GM18861 (cell line): Measurements from ENCODE around the gene DLGAP1.
"Not testable (repeated sequence)": the region's sequence is repeated elsewhere in the genome, so short reads cannot be mapped to it uniquely, and the experiment has no call there.

Source experiments
- ATAC-seq: cut with Tn5 transposase; IDR thresholded peaks from one replicate; pipeline ENCODE4 v1.9.1; 2021; ENCODE audit not compliant: unreplicated experiment

The DLGAP1 gene

DNA sequence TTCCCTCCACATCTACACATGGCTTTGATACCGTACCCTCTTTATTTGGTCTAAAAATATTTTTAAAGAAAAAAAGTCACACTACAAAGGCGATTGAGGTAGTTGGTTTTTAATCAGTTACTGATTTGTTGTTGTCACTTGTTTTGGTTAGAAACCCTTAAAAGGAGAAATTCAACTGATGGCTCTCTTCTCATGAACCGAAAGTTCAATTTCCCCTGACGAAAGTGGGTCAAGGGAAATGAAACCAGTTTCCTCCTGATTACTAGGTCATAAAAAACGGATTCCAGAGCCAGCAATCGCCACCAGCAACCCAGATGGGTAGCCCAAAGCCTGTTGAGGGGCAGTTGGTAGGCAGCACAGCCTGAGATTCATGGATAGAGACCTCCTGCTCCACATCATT lies 63.2 kb downstream of the DLGAP1 start:
- ATAC-seq = peak; percentile 65

DNA sequence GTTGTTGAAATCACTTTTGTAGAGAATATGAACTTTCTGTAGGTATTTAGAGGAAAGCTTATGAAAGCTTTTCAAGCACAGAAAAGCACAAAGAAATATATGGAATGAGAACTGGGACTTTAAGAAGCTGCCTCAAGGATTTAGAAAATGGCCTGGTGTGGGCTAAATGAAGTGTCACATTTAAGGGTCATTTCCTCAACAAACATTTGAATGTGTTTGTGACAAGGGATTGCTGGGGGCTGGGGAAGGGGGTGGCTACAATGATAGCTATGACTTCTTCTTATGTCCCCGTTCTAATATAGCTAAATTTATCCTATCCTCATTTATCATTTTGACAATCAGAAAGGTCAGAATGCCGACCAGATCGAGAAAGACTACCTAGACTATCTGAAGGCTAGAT lies 69.2 kb downstream of the DLGAP1 start:
- ATAC-seq = no peak

DNA sequence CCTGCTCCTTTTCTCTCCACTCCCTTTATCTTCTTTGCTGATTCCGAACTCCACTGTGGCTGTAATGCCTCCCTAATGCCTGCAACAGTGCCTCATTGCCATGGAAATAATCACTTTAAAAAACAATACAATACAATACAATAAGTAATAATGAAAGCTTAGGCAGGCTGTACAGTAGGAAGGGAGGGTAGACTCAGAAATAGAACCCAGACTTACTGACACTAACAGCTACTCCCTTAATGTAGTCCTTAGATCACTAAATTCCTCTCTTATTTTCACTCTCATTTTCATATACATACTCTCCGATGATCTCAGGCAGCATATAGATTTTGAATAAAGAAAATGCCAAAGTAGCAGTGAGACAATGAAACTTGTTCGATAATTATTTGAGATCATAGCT lies 70.2 kb downstream of the DLGAP1 start:
- ATAC-seq = no peak

DNA sequence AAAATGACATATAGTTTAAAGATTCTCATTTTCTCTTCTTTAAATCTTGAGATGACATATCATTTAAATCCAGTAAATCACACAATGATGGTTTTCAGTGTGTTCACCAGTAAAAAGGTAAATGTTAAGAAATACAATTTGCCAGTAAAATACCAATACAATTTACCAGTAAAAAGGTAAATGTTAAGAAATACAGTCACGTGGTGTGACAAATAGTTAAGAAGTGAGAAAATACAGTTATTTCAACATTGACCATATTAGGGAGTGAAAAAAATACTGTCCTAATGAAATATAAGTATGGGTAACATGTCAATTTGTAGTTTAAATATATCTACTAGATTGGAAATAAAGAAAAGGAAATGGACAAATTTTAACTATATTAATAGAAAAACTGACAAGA lies 80.5 kb downstream of the DLGAP1 start:
- no peak for ATAC-seq

DNA sequence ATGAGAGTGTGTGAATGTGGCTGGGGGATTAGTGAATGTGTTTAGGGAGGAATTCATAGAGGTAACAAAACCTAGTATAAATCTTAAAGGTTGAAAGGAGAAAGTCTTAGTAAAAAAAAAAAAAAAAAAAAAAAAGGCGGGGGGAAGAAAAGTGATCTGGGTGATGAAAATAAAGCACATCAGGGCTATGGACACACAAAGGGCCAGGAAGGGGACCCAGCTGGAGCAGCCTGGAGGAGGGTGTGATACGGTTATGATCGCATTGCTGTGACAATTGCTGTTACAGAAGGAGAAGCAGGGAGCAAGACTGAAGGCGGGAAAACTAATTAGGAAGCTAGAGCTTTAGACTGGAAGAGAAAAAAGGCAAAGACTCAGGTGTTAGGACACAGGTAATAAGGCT lies 85.4 kb downstream of the DLGAP1 start:
- ATAC-seq = no peak

DNA sequence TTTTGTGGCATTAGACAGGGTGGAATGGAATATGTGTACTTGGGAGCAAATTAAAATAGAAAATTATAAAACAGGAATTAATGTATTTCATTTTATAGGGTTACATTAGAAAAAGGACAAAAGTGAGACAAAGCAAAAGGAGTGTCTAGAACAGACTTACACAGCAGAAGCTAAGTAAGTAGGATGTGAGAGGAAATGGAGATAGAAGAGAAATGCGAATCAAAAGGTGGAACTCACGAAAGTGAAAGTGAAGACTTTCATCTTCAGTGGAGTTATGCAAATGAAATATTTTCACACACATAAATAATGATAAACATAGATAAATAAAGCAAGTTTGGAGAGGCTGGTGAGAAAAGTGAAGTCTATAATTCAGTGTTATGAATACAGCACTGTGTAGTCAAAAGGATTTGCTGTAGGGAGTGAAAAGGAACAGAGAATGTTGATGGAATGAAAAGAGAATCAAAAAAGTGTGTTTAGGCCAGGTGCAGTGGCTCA lies 94.8 kb downstream of the DLGAP1 start:
- ATAC-seq = no peak

DNA sequence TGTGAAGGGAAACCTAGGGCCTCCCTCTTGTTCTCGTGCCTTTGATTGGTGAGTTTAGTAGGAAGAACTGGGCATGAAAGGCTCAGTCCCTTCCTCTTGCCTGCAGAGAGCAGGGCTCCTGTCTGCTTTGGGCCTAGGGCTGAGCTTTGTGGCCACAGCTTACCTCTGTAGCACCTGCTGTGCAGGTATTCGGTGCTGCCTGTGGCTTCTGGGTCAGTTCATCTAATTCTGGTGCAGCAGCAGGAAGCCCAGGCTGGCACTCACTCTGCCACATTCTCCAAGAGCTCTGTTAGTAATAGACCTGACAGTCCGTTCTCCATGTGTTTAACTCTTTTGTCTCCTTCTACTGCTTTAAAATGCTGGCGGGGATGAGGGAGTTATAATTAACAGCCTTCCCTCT lies 96.5 kb downstream of the DLGAP1 start:
- no peak for ATAC-seq

DNA sequence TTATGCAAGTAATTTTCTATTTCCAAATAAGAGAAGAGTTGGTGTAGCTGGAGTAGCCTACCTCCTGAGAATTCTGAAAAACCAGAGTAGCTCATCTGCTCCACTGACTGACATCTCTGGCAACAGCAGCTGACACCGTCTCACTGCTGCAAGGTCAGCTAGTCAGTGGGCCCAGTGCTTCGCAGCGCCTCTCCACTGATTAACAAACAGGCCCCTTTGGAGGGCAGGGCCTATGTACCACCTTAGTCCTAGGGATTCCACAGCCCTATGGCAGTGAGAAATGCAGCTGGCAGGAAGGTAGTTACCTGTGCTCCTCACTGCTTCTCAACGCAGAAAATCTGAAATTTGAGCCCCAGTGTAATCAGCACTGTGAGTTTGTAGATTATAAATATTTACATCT lies 97.5 kb downstream of the DLGAP1 start:
- no peak for ATAC-seq

DNA sequence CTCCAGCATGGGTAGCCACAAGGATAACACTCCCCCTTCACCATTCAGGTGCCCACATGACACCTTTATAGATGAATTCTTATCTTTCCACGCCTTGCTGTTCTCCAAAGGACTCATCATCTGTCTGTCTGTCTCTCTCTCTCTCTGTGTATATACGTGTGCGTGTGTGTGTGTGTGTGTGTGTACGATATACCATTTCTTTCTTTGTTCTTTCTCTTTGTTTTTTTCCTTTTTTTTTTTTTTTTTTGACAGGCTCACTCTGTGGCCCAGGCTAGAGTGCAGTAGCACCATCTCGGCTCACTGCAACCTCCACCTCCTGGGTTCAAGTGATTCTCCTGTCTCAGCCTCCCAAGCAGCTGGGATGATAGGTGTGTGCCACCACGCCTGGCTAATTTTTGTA lies 98.2 kb downstream of the DLGAP1 start:
- ATAC-seq = no peak

DNA sequence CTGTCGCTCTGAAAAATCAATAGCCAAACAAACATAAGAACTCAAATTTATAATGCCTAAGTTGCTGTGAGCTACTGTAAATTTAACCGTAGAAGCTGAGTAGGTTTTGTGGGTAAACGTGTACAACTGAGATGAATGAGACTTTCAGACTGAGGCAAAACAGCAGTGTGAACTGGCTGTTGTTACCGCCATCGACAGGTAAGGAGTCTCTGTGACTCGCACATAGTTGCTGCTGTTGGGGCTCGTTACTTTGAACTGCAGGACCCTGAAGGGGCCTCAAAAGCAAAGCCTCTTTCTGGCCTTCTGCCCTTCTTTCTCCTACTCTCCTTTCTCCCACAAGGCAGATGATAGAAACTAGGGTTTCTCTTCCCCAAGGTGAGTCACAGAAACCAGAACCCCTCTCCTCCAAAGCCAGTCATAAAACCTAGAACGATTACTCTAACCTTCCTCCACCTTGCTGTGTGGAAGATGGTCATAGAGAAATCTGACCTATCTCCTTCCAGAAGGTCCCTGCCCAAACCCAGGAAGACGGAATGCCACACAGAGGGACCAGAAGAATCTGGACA lies 101.2 kb downstream of the DLGAP1 start:
- no peak for ATAC-seq

DNA sequence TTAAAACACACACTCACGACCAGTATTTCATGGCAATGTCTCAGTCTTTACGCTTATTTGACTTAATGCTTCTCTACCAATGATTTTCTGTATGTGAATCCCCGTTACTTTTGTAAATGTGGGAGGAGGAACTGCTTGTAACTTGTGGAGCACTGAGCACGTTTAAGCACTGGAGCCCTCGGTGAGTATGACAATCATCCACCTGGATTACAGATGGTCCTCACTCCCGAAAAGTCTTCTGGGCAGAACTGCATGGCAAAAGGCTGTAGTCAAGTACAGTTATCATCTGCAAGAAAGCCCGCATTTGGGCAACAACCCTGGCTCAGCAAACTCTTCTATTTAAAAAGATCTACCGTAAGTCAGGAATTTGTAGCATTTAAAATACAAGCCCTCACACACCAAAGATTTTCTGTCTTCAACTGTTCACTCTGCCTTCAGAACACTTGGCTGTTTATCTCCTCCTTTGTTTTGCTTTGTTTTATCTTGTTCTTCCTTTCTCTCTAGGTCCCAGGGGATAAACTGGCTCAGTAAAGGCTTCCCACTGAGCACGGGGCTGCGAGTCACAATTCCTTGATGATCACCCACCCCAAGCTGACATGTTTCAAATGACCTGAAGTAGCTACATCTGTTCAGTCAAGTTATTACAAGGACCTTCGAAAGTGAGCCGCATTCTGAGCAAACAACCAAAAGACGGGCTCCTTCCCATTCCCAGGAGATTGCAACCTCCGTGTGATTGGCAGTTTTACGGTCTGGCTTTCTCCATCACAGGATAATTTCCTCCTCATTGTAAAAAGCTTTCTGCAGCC lies 102.2 kb downstream of the DLGAP1 start:
- ATAC-seq = no peak

DNA sequence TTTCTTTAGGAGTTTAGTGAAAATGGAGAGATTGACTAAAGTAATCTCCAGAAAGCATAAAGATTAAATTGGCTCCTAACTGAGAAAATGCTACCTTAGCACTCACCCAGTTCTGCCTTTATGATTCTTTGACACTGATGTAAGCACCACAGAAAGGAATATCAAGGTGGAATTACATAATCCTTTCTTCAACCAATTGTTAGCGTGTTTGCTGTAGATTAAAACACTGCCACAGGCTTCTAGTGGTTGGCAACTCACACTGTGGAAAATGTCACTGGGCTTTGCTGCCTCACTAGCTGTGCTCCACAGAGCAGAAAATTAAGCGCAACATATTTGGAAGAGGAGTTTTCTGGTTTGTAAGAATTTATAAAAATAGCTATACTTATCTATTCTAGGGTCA lies 104.1 kb downstream of the DLGAP1 start:
- no peak for ATAC-seq

DNA sequence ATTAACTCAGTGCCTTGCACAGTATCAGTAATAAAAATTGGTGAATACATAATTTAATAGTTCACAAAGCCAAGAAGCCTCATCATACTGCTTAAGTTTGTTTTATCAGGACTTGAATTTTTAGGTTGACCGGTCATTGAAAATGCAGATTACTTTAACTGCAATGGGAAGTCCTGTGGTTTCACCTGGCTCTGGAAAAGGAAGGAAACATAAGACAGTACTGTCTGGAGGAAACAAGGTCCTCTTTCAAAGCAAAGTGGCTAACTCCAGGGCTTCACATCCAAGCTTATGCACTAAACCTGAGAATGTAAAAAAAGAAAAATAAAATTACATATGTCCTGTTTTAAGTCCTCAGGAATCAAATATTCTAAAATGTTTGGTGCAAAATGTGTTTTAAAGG lies 119.7 kb downstream of the DLGAP1 start:
- ATAC-seq = no peak

DNA sequence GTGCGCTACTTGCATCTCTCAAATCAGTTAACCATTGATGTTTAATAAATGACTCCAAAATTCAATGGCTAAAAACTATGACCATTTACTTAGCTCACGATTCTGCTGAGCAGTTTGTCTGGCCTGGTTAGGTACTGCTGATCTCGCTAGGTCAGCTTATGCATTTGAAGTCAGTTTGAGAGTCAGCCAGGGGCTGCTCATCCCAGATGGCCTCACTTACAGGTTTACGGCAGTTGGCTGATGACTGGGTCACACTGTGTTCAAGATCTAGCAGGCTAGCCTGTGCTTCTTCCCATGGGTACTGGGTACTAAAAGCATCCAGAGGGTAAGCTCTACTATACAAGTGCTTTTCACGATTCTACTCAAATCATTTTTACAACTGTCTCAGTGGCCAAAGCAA lies 122.1 kb downstream of the DLGAP1 start:
- no peak for ATAC-seq

DNA sequence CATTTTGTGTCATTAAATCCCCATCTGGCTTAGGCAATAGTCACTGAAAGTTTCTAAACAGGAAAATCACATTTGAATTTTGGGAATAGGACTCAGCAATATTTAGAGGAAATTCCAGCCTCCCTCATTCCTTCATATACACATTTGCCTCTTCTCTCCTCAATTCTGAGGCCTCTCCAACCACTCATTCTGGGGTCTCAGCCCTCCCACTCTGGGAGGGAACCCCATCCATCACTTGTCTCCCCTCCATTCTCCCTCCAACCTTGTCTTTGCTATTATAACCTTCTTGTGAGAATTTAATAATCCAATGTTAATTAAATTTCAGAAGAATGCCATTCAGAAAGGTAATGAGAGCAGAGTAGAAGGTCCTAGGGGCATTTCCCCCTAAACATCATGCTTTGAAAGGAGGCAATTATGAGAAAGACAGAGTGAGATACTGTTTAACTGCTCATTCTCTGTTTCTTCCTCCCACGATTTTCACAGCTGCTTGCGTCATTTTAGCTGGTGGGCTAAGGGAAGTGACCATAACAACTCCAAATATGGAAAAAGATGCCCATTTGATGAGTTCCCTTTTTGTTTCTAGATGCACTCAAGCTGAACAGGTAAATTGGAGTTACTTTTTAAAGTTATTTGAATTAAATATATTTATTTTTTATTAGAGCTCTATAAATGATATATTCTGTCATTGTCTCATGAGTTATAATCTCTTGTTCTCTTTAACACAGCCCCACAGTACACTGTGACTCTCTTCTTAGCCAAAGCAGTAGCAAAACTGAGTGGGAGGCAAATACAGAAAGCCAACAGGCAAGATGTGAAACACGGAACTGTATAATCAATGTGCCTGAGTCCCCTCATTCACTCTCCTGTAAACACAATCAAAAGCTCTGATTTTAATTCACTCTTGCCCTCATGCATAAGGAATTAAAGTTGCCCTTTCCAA lies 135.1 kb downstream of the DLGAP1 start:
- ATAC-seq = no peak

DNA sequence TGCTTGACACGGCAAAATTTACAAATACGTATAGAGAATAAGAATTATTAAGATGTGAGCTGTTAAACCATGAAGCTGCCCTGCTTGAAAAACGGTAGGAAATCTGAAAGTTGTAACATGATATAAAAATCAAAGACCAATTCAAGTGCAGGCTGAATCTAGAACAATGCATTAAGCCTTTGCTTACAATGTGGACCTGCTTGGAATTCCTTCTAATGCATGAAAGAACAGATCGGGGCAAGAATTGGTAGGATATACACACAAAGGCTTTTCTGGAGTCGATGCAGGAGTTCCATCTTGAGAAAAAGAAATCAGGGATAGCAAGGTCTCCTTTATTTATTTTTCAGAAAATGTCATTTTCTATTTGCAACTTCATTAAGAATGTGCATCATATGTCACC lies 136.8 kb downstream of the DLGAP1 start:
- ATAC-seq = no peak

DNA sequence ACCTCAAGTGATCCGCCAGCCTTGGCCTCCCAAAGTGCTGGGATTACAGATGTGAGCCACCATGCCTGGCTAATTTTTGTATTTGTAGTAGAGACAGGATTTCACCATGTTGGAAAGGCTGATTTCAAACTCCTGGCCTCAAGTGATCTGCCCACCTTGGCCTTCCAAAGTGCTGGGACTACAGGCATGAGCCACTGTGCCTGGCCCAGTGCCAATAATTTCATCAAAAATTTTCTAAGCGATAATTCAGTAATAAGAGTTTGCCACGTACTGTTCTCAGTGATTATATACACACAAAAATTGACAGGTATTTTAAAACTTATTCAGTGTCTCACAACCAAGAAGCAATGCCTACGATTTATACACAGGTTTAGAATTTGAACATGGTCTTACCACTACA lies 143.2 kb downstream of the DLGAP1 start:
- not testable (repeated sequence) for ATAC-seq

DNA sequence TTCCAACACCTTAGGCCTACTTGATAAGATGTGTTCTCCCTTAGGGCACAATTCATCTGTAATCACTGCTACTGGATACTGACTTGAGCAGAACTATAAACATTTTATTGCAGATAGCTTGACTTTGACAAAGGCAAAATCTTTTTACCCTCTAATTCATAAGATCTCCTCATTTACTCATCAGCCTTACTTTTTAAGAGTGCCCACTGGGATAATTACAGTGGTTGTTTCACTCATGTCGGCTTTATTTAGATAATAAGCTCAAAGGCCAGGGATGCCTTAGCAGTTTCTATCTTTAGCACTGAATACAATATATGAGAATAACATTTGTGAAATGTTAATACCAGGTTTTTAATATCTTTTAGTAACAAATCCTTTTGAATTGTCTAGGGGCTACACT lies 144.0 kb downstream of the DLGAP1 start:
- no peak for ATAC-seq

DNA sequence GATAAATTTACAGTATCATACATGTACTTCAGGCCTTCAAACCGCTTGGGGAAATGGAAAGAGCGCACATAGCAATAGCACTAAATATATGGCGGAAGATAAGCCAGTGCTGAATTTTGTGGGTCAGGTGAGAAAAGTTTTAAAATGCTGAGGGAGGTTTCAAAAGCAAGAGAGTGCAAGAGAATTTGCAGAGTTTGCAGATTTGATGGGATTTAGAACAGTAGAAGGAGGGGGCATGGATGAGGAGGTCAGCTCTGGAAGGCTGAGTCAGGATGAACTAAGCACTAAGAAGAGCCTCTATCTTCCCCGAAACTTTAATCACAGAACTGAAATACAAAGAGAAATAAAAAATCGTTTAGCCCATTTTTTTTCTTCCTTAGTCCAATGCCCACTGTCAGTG lies 145.9 kb downstream of the DLGAP1 start:
- no peak for ATAC-seq

DNA sequence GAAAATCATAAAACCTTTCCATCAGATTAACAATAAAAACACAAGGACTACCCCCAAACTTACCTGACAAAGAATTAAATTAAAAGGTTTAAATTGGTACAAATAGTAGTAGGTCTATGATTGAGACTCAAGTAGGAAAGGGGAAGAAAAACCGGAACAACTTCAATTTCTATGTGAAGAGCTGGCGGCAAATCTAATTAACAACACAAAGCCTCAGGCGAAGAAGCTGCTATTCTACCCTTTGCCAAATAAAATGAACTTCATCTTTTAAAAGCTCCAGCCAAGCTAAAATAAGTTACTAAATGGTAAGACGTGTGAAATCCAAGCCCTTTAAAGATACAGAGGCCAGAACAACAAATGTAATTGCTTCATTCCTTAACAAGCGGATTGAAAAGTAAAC lies 146.5 kb downstream of the DLGAP1 start:
- ATAC-seq = no peak

DNA sequence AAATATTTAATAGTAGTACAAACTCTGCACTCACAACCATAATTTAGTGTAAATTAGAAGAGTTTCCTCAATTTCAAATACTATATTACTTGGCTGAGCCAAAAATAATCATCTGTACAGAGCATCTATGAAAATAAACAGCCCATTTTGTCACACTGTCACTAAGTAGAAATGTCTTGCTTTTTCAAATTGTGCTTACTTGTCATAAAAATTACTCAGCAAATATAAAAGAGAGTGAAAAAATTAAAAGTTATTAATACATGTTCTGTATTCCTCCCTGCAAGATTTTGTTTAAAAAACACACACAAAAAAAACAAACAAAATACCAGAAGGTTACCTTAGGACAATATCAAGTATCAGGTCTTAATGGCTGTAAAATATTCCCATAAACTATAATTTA lies 155.7 kb downstream of the DLGAP1 start:
- ATAC-seq = no peak

DNA sequence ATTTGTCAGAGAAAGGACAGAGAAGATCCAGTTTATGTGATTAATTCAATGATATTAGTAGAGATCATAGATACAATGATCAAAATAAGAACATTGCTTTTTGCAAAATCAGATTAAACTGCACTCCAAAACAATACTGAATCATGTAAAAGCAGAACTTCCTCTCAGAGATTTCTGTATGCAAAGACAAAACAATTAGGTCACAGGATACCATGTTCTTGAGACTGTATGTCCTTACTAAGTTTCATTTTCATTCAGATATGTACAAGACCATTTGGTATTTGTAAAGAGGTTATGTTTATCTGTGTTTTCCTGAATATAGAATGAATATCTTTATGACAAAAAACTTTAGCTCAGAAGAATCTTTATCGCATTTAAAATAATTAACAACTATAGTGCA lies 161.8 kb downstream of the DLGAP1 start:
- ATAC-seq = peak; percentile 48
